HAP-1 (cell line): ENCODE measurements around the gene GSTT2B.
"Not testable (repeated sequence)": the region's sequence is repeated elsewhere in the genome, so short reads cannot be mapped to it uniquely, and the experiment has no call there.

Experiments
- DNase-seq, 2 experiments: peaks; one replicate each; pipeline ENCODE4 v3.0.0-alpha.2; 2016 to 2020; ENCODE audit warnings: low spot score in 2 of 2
- H3K27me3 ChIP-seq: fragments of 250-450 bp; sonication (Bioruptor Pico); 2 replicates; pipeline ENCODE4 v1.5.1; 2020; ENCODE audit warnings: low read depth, mild to moderate bottlenecking, moderate library complexity
- H3K36me3 ChIP-seq: fragments of 250-450 bp; sonication (Bioruptor Pico); replicated peaks from 2 replicates; pipeline ENCODE4 v1.5.1; 2020; ENCODE audit warnings: mild to moderate bottlenecking
- H3K4me1 ChIP-seq: fragments of 250-450 bp; sonication (Bioruptor Pico); 2 replicates; pipeline ENCODE4 v1.5.1; 2020; ENCODE audit warnings: mild to moderate bottlenecking
- H3K4me3 ChIP-seq: fragments of 250-450 bp; sonication (Bioruptor Pico); 2 replicates; pipeline ENCODE4 v1.5.1; 2020; ENCODE audit warnings: mild to moderate bottlenecking, moderate library complexity
- H3K9me3 ChIP-seq: fragments of 250-450 bp; sonication (Bioruptor Pico); 2 replicates; pipeline ENCODE4 v1.5.1; 2020; ENCODE audit warnings: mild to moderate bottlenecking, moderate library complexity
- in situ Hi-C: fragments of 300-500 bp; cut with MboI; formaldehyde crosslinking; loops from 3 replicates; pipeline ENCODE4 v1.14.3; 2020; ENCODE audit warnings: low sequenced_read_pairs, inconsistent platforms, mixed read lengths

GSTT2B gene

GRCh38 chr22:23911318-23911980, 49.5 kb downstream of the GSTT2B start:
- H3K36me3 ChIP-seq, result no peaks in the 10 kb centered on the region
- DNase-seq, result no peak
- no peaks in the 10 kb centered on the region for H3K9me3 ChIP-seq
- in situ Hi-C loops, result no loop called here
- no peak overlapping the region for H3K4me3 ChIP-seq
- no peaks in the 10 kb centered on the region for H3K27me3 ChIP-seq
- H3K4me1 ChIP-seq, result peaks cover 44% of the 10 kb centered on the region

DNA sequence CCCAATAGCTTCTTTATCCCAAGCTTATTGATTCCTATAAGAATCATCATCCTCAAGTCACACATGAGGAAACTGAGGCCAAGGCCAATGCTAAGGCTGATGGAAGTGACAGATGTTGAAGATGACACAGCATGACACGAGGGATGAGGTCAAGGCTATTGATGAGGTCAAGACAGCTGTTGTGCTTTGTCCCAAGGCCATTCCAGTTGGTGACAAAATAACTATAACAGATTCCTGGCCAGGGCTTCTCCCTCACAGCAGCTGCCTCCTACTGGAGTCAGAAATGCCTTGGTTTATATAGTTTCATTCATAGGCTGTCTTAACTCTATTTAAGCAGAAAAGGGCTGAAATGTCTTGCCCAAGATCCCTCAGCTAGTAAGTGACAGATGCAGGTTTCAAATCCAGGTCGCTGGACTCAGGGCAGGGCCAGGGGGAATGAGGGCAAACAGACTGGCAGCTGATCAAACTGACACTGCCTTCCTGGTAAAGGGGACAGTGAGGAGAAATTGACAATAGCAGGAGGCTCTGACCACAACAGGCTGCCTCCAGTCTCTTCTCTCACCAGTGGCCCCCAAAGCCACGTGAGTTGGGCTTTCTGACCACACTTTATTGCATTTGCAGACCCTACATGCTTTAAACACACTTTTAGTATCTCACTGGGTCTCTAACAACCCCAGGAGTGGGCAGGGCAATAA, 50.4 kb downstream of the GSTT2B start:
- in situ Hi-C loops, result no loop called here

GRCh38 chr22:23909296-23909898, 51.6 kb downstream of the GSTT2B start:
- Histone ChIP-seq H3K27me3 (no peaks in the 10 kb centered on the region), H3K36me3 (no peaks in the 10 kb centered on the region), H3K4me1 (peaks cover 48% of the 10 kb centered on the region), H3K4me3 (no peak overlapping the region), H3K9me3 (no peaks in the 10 kb centered on the region)
- peak; percentile 42 to 64 for DNase-seq
- in situ Hi-C loops, result no loop called here

More for the DNA sequence above, 50.4 kb downstream of the GSTT2B start:
- peaks cover 48% of the 10 kb centered on the region for H3K4me1 ChIP-seq
- H3K36me3 ChIP-seq, result no peaks in the 10 kb centered on the region
- no peaks in the 10 kb centered on the region for H3K27me3 ChIP-seq
- no peaks in the 10 kb centered on the region for H3K9me3 ChIP-seq
- no peak for DNase-seq
- H3K4me3 ChIP-seq, result no peak overlapping the region

DNA sequence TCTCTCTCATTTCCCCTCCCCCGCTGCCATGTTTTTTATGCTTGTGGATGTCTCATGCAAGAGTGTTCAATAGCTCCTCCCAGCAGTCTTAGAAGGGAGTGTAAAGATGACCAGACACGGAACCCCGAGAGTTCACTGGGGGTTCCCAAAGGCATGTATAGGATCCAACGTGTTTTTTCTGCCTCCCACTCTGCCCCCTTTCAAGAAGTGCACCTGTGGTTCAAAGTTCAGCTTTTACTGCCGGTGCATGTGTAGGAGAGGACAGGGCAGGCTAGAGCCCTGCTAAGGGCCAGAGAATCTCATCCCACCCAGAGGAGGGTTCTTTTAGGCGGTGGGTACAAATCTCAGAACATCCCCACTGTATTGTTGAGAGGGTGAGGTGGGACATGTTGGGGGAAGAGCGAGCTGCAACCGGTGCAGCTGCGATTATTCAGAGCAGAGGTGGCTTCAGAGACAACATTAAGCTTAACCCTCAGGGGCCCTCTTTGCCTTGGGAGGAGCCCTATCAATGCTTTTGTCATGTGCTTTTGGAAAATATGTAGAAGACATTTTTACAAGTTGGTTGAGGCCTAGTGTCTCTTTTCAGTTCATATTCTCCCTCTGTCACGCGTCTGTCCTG, 52.3 kb downstream of the GSTT2B start:
- Histone ChIP-seq H3K4me3 (no peak overlapping the region), H3K27me3 (no peaks in the 10 kb centered on the region), H3K36me3 (no peaks in the 10 kb centered on the region), H3K9me3 (no peaks in the 10 kb centered on the region), H3K4me1 (peaks cover 45% of the 10 kb centered on the region)
- DNase-seq, result peak; percentile 45 to 69
- in situ Hi-C loops, result no loop called here

DNA sequence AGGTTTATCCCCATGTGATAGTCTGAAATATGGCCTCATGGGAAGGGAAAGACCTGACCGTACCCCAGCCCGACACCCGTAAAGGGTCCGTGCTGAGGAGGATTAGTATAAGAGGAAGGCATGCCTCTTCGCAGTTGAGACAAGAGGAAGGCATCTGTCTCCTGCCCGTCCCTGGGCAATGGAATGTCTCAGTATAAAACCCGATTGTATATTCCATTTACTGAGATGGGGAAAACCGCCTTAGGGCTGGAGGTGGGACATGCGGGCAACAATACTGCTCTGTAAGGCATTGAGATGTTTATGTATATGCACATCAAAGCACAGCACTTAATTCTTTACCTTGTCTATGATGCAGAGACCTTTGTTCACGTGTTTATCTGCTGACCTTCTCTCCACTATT, 53.6 kb downstream of the GSTT2B start:
- H3K4me1 ChIP-seq, result peaks cover 39% of the 10 kb centered on the region
- DNase-seq, result peak; percentile 72 to 85
- H3K9me3 ChIP-seq, in situ Hi-C loops, H3K27me3 ChIP-seq, H3K36me3 ChIP-seq, H3K4me3 ChIP-seq: not testable (repeated sequence)
